Activated CD4-positive, CD25-positive, alpha-beta regulatory T cell treated with anti-CD3 and anti-CD28 coated beads, Interleukin-2, amount 50 U/mL, for 24 hours (primary cell): ENCODE data around the gene OR13H1.
"Not testable (repeated sequence)": the region's sequence is repeated elsewhere in the genome, so short reads cannot be mapped to it uniquely, and the experiment has no call there.

ENCODE experiments used
- ATAC-seq, 2 donors: fragments of 150-1000 bp; cut with Tn5 transposase; one replicate each; pipeline ENCODE4 v1.10.0; 2021; ENCODE audit warnings: mild to moderate bottlenecking in 1 of 2, moderate library complexity in 1 of 2

Gene OR13H1, protein sequence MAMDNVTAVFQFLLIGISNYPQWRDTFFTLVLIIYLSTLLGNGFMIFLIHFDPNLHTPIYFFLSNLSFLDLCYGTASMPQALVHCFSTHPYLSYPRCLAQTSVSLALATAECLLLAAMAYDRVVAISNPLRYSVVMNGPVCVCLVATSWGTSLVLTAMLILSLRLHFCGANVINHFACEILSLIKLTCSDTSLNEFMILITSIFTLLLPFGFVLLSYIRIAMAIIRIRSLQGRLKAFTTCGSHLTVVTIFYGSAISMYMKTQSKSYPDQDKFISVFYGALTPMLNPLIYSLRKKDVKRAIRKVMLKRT

DNA sequence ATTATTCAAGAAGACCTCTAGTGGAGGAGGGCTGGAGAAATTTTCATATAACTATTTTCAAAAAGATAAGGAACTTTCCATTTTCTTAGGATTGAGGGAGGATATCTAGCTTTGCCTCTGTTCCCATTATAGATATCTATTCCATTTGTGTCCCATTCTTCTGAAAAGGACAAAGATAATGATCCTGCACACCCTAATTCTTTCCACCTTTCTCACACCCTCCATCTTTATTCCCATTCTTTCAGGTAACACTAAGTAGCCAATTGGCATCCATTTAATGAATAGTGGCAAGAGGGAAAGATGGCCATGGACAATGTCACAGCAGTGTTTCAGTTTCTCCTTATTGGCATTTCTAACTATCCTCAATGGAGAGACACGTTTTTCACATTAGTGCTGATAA is at the start of gene OR13H1:
OR13H1 (plus strand) TSS at position 301 of the 400 bp plus-strand sequence; CDS start at position 301, 0 bp downstream.
- ATAC-seq = no peak

DNA sequence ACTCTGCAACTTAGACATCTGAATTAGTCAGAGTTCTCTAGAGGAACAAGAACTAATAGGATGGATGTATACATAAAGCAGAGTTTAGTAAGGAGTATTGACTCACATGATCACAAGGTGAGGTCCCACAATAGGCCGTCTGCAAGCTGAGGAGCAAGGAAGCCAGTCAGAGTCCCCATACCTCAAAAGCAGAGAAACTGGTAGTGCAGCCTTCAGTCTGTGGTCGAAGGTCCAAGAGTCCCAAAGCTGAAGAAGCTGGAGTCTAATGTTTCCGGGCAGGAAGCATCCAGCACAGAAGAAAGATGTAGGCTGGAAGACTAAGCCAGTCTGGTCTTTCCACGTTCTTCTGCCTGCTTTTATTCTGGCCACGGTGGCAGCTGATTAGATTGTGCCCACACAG is 42.3 kb upstream of the OR13H1 start:
- not testable (repeated sequence) for ATAC-seq

DNA sequence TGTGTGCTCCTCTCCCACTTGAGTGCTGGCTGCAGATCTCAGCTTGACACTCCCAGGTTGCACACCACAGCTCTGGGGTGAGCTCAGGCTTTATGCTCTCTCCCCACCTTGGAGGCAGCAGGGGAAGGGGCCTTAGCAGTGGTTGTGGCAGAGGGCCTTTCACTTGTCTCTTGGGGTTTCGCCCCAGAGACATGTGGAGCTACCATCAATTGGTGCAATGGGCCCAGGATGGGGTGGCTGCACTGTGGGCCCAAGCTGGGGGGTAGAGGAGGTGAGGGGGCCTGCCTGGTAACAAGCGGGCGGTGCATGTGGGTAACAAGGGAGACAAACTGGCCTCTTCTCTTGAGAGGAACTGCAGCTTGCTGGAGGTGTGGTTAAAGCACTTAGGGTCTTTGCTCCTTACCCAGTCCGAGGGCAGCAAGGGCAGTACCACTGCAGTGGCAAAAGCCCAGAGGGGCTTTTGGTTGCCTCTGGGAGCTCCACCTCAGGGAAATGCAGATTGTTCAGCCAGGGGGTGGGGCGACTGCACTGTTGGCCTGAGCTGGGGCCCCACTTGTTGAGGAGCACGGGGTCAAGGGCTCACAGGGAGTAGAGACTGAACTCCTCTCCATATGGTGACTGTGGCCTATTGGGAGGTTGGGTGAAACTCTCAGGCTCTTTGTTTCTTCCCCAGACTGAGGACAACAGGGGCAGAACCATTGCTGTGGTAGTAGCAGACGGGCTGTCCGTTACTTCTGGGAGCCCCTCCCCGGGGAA is 30.5 kb upstream of the OR13H1 start:
- no peak for ATAC-seq

DNA sequence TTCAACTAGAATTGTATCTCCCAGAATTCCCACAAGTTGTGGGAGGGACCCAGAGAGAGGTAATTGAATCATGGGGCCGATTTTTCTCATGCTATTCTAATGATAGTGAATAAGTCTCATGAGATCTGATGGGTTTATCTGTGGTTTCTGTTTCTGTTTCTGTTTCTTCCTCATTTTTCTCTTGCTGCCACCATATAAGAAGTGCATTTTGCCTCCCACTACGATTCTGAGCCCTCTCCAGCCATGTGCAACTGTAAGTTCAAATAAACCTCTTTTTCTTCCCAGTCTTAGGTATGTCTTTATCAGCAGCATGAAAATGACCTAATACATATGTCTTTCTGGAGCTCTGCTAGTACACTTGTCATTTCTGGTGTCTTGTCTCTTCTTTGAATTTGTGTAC is 22.1 kb upstream of the OR13H1 start:
- no peak for ATAC-seq

DNA sequence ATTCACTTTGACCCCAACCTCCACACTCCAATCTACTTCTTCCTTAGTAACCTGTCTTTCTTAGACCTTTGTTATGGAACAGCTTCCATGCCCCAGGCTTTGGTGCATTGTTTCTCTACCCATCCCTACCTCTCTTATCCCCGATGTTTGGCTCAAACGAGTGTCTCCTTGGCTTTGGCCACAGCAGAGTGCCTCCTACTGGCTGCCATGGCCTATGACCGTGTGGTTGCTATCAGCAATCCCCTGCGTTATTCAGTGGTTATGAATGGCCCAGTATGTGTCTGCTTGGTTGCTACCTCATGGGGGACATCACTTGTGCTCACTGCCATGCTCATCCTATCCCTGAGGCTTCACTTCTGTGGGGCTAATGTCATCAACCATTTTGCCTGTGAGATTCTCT is 344 bp downstream of the OR13H1 start:
- ATAC-seq = no peak

DNA sequence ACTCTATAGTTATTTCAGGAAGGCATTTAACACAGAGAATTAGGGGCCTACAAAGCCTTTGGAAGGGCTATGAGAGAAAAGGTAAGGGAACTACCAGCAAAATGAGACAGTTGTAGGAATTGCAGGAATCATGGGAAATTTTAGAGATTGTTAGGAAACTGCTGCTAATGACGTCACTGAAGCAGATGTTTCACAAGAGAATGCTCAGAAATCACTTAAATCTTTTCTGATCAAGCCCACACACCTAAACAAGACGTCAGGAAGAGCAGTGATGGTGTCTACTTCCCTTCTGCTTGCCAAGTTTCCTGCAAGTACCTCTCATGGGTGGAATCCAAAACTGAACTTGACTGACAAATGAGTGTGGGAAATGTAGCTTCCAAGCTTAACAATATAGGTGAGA is 5.1 kb downstream of the OR13H1 start:
- no peak for ATAC-seq

DNA sequence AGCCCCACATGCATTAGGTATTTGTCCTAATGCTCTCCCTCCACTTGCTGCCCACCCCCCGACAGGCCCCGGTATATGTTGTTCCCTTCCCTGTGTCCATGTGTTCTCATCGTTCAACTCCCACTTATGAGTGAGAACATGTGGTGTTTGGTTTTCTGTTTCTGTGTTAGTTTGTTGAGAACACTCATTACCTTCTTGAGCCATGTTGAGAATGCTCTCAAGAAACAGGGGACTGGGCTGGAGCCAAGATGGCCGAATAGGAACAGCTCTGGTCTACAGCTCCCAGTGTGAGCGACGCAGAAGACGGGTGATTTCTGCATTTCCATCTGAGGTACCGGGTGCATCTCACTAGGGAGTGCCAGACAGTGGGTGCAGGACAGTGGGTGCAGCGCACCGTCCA is 8.6 kb downstream of the OR13H1 start:
- not testable (repeated sequence) for ATAC-seq

DNA sequence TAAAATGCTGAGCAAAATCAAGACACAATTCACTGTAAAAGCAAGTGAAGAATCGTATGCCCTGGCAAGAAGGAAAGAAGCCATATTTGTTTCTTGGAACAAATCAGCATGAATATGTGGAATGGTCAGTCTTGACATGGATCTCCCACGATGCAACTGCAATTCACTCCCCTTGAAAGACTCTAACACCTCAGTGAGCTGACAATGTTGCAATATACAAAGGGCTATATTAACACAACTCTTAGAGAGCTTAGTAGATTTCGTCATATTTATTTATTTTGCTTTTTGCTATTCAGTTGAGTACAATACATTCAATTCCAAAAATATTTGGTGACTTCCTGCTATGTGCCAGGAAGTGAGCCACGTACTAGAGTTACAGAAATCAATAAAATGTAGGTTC is 14.7 kb downstream of the OR13H1 start:
- no peak for ATAC-seq

DNA sequence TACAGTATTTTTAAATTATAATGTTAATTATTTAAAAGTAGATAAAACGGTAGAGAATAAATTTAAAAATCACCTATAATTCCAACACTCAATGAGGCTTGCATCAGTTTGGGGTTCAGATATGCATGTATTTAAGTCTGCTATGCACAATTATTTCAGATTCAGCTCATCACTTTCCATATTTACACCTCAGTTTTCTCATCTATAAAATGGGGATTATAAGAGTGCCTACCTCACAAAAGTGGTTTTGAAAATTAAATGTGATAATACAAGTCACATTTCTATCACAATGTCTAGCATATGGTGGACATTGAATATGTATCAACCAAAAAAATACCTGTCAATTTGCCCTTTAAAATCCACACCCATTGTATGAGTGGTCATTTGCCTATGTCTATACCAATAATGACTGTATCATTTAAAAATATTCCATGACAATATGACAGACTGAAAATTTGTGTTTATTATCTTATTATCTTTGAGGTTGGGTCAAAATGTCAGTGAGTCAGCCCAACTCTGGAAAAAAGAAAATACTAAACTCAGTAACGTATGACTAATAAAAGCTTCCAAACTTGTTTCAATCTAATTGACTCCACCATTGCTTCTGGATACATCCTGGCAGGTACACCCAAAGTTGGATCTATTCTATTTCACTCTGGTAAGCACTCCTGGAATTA is 20.8 kb downstream of the OR13H1 start:
- ATAC-seq = no peak

DNA sequence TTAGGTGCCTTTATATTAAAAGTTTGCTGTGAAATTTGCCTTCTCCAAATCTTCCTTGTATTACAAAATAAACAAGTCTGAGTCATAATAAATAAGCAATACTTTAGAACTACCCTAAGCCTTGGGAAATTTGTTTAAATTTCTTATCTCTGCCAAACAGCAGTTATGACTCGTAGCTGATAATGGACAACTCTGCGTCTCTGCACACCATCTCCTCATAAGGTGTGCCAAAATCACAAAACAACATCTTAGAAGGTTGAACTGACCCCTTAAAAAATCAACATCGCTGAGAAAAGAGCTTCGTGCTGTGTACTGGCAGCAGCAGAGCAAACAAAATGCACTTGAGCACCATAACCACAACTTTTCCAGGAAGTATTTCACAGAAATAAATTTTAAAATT is 22.0 kb downstream of the OR13H1 start:
- ATAC-seq = no peak

DNA sequence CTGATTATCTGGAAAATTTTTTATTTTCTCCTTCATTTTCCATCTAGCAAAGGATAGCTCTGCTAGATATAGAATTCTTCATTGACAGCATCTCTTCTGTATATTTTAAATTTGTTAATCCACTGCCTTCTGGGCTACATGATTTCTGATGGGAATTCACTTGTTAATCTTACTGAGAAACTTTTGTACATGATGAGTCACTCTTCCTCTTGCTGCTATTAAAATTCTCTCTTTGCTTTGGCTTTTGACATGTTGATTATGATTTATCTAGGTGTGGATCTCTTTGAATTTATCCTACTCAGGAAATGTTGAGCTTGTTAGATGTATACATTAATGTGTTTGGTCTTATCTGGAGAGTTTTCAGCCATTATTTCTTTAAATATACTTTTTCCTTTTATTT is 27.5 kb downstream of the OR13H1 start:
- no peak for ATAC-seq

DNA sequence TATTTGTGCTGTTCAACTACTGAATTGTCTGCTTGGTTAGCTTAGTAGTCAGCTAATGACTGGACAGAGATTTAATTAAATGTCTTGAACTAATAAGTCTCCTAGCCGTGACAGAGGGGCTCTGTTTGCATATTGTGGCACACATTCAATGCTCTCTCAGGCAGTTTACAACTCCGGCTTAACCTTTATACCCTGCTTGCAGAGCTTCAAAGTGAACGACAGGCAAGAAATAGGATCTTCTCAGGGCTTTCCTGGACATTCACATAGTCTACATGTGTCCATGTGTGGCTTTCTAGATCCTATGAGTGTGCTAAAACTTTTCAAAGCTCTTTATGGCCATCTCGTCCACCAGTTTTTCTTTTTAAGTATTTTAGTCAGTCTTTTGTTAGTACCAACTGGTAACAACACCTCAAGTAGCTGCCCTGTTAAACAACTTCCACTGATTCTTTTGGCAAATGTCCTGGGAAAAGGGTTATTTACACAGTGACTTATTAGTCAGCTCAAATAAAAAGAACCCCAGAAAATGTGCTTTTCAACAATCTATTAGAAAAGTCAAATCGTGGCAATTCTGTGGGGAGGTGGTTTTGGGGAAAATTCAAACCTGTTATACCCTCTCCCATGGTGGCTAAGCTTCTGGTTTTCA is 28.6 kb downstream of the OR13H1 start:
- no peak for ATAC-seq

DNA sequence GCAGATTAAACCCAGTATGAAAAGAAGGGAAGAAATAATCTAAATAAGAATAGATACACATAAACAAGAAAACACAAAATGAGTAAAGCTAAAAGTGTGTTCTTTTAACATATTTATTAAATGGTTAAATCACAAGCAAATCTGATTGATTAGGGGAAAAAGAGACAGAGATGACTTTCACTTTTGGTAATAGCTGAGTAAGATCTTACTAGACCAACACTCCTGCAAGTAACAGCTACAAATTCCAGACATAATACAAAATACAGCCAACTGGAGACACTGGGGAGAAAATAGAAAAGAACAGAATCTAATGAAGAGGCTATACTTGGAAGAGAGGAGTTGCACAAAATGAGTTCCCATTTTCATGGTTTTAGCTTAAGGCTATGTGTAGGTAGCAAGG is 33.5 kb downstream of the OR13H1 start:
- ATAC-seq = no peak

DNA sequence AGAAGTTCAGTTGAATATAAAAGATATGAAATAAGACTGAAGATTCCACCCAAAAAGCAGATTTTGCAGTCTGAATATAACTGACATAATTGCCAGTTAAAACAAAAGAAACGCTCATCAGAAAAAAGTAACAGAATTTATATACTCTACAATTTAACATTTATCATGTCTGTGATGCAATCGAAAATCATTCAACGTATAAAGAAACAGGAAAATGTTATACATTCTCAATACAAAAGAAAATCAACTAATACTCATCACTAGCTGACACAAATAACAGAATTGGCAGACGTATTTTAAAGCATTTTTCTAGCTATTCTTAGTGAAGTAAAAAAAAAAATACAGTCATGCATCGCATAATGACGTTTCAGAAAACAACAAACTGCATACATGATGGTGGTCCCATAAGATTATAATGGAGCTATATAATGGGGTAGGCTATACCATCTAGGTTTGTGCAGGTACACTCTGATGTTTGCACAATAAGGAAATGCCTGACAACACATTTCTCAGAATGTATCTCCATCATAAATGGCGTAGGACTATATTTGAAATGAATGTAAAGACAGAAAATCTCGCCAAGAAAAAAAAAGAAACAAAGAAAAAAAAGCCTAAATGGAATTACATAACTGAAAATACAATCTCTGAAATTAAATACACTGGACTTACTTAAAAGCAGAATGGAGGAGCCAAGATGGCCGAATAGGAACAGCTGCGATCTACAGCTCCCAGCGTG is 34.3 kb downstream of the OR13H1 start:
- no peak for ATAC-seq

DNA sequence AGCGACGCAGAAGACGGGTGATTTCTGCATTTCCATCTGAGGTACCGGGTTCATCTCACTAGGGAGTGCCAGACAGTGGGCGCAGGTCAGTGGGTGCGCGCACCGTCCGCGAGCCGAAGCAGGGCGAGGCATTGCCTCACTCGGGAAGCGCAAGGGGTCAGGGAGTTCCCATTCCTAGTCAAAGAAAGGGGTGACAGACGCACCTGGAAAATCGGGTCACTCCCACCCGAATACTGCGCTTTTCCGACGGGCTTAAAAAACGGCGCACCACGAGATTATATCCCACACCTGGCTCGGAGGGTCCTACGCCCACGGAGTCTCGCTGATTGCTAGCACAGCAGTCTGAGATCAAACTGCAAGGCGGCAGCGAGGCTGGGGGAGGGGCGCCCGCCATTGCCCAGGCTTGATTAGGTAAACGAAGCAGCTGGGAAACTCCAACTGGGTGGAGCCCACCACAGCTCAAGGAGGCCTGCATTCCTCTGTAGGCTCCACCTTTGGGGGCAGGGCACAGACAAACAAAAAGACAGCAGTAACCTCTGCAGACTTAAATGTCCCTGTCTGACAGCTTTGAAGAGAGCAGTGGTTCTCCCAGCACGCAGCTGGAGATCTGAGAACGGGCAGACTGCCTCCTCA is 35.0 kb downstream of the OR13H1 start:
- not testable (repeated sequence) for ATAC-seq

DNA sequence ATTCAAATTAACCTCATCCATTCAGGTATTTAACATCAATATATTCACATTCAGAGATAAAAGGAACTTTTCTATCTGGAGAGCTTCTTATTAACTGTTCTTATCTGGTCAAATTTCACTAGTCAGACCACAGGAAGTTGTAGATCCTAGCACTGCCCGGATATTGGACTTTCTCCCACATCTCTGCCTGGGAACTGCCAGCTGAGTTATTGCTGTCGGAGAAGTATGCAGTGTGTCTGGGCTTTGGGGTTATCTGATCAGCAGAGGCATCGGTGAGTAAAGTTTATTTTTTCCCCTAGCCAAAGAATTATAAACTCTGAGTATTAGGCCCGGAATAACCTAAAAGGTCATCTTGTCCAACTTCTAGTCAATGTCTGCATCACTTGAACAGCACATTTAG is 45.1 kb downstream of the OR13H1 start:
- ATAC-seq = no peak
